OCI-LY3 (cell line): ENCODE results near the gene DNAH17.

Experiments used
- H2AFZ ChIP-seq: fragments of 200-600, 300-600 bp; shearing (Covaris generic); 2 replicates; pipeline ENCODE4 v1.6.0; 2014; ENCODE audit warnings: antibody characterized with exemption, low read depth, low read length
- H3K27ac ChIP-seq: fragments of 200-600, 300-600 bp; sonication (generic); 2 replicates; pipeline ENCODE4 v1.5.1; 2014; ENCODE audit warnings: mild to moderate bottlenecking, low read length, moderate library complexity, mixed read lengths
- H3K27me3 ChIP-seq: fragments of 200-600, 300-600 bp; sonication (generic); 2 replicates; pipeline ENCODE4 v1.6.1; 2014; ENCODE audit warnings: low read depth, low read length, mixed read lengths
- H3K36me3 ChIP-seq: fragments of 200-600, 300-600 bp; sonication (generic); replicated peaks from 2 replicates; pipeline ENCODE3; 2014; ENCODE audit warnings: low read depth, low read length, mixed read lengths
- H3K4me1 ChIP-seq: fragments of 300-600, 200-600 bp; sonication (generic); 2 replicates; pipeline ENCODE4 v1.6.1; 2014; ENCODE audit warnings: low read length, mixed read lengths
- H3K4me2 ChIP-seq: fragments of 200-600, 300-600 bp; sonication (generic); 2 replicates; pipeline ENCODE4 v1.6.1; 2014; ENCODE audit warnings: low read length, mixed read lengths
- H3K4me3 ChIP-seq: fragments of 300-600, 200-600 bp; sonication (generic); 2 replicates; pipeline ENCODE4 v1.5.1; 2014; ENCODE audit warnings: antibody characterized with exemption, mild to moderate bottlenecking, low read length, moderate library complexity
- H3K79me2 ChIP-seq: fragments of 300-600, 200-600 bp; shearing (Covaris generic); 2 replicates; pipeline ENCODE4 v1.6.1; 2014; ENCODE audit warnings: mild to moderate bottlenecking, low read length, mixed read lengths
- H3K9ac ChIP-seq: fragments of 300-600, 200-600 bp; shearing (Covaris generic); 2 replicates; pipeline ENCODE4 v1.6.0; 2014; ENCODE audit warnings: mild to moderate bottlenecking, low read length, moderate library complexity
- H3K9me3 ChIP-seq: fragments of 200-600, 300-600 bp; shearing (Covaris generic); 2 replicates; pipeline ENCODE4 v1.6.1; 2014; ENCODE audit warnings: low read length, mixed read lengths; ENCODE audit not compliant: insufficient read depth
- H4K20me1 ChIP-seq: fragments of 200-600, 300-600 bp; sonication (generic); 2 replicates; pipeline ENCODE4 v1.6.1; 2016; ENCODE audit warnings: low read length, mixed read lengths; ENCODE audit not compliant: insufficient read depth
- EZH2phosphoT487 ChIP-seq: fragments of 200-600 bp; shearing (Covaris generic); IDR thresholded peaks from 2 replicates; pipeline ENCODE4 v1.6.1; 2018; ENCODE audit warnings: antibody characterized with exemption, mixed run types, low read depth
- TF ChIP-seq, protein P1 (sequence below): fragments of 200-600, 300-600 bp; sonication (generic); IDR thresholded peaks from 2 replicates; pipeline ENCODE4 v1.5.1; 2014; ENCODE audit warnings: antibody characterized with exemption, low read length, low read depth

Gene DNAH17

DNA sequence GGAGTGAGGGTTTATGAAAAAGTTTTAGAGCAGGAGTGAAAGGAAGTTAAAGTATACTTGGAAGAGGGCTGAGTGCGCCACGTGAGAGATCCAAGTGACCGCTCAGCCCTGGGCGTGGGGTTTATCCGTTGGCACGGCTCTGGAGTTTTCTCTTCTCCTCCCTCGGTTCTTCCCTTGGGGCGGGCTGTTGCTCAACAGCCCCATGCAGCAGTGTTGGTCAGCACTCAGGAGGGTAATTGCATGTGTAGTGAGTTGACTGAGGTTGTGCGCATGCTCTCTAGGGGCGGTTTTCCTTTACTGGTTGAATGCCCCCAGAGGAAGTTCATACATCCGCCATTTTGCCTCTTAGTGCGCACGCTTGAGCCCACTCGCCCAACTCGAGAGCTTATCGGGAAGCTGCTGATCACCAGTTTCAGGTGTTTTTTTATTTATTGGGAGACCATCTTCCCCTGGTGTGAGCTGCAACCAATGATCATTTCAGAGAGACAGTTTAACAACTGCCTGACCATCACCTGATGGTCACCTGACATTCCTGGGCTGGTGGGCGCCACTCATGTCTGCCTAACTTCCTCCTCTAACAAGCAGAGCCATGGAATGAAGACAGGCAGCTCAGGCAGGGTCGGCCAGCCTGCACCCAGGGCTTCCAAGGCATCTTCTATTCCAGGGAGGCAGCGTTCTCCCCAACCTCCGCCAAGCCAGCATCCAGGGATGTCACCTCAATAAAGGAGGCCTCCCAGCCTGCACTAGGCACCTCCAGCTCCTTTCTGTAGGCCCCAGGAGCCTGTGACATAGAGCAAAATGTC is 41.3 kb upstream of the DNAH17 start:
- H3K79me2 ChIP-seq = no peaks in the 10 kb centered on the region
- H3K4me1 ChIP-seq = no peaks in the 10 kb centered on the region
- no peaks in the 10 kb centered on the region for H3K9me3 ChIP-seq
- H3K36me3 ChIP-seq = no peaks in the 10 kb centered on the region
- no peak overlapping the region for H2AFZ ChIP-seq
- H3K4me2 ChIP-seq = no peak overlapping the region
- no peak for TF ChIP-seq EZH2phosphoT487
- TF ChIP-seq, protein P1, sequence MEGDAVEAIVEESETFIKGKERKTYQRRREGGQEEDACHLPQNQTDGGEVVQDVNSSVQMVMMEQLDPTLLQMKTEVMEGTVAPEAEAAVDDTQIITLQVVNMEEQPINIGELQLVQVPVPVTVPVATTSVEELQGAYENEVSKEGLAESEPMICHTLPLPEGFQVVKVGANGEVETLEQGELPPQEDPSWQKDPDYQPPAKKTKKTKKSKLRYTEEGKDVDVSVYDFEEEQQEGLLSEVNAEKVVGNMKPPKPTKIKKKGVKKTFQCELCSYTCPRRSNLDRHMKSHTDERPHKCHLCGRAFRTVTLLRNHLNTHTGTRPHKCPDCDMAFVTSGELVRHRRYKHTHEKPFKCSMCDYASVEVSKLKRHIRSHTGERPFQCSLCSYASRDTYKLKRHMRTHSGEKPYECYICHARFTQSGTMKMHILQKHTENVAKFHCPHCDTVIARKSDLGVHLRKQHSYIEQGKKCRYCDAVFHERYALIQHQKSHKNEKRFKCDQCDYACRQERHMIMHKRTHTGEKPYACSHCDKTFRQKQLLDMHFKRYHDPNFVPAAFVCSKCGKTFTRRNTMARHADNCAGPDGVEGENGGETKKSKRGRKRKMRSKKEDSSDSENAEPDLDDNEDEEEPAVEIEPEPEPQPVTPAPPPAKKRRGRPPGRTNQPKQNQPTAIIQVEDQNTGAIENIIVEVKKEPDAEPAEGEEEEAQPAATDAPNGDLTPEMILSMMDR = no peak
- H3K27ac ChIP-seq = no peak overlapping the region
- no peak overlapping the region for H3K9ac ChIP-seq
- no peaks in the 10 kb centered on the region for H3K27me3 ChIP-seq
- no peaks in the 10 kb centered on the region for H4K20me1 ChIP-seq
- no peak overlapping the region for H3K4me3 ChIP-seq

DNA sequence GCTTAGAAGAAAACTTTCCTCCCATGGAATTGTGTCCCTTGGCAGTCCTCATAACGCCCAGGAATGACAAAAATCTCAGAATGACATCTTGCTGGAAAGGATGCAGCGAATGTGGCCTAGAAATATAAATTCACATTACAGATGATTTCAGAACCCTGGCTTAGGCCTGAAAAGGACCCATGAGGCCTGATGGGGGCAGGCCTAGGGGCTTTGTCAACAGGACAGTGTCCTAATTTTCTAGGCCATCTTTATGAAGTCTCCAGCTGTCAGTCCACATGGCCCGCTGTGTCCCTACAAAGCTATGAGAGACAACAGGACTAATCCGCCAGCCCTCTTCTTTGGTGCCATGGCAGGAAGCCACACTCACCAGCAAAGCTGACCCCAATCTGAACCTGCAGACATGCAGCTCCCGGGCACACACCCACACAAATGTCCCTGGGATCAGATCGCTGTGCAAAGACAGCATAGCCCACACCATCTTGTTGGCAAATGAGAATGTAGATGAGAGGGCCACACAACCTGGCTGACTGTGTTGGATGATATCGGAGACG is 40.4 kb upstream of the DNAH17 start:
- Histone ChIP-seq H3K4me2 (no peak overlapping the region), H3K27me3 (no peaks in the 10 kb centered on the region), H3K79me2 (no peaks in the 10 kb centered on the region), H3K4me1 (no peaks in the 10 kb centered on the region), H3K27ac (no peak overlapping the region), H2AFZ (no peak overlapping the region), H3K9ac (no peak overlapping the region), H3K4me3 (no peak overlapping the region), H4K20me1 (no peaks in the 10 kb centered on the region), H3K9me3 (no peaks in the 10 kb centered on the region), H3K36me3 (no peaks in the 10 kb centered on the region)
- TF ChIP-seq EZH2phosphoT487 = no peak

DNA sequence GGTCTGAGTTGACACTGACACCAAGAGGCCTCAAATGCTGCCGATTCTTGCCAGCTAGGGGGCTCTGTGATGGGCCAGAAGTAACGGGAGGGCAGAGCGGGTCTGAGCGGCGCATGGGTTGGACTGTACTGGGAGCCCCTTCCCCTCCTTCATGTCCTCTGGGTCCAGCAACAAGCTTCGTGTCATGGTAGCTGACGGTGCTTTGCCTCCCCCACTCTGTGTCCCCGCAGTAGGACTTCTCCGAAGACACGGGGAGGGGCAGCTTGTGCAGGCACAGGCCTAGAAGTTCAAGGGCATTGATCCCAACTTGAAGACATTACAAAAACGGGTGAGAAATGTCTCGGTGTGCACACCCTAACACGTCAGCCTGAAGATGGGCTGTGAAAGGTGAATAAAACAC is 39.8 kb upstream of the DNAH17 start:
- Histone ChIP-seq H3K4me1 (no peaks in the 10 kb centered on the region), H2AFZ (no peak overlapping the region), H3K4me2 (no peak overlapping the region), H3K27ac (no peak overlapping the region), H3K36me3 (no peaks in the 10 kb centered on the region), H3K27me3 (no peaks in the 10 kb centered on the region), H3K79me2 (no peaks in the 10 kb centered on the region), H3K9me3 (no peaks in the 10 kb centered on the region), H4K20me1 (no peaks in the 10 kb centered on the region), H3K4me3 (no peak overlapping the region), H3K9ac (no peak overlapping the region)
- TF ChIP-seq EZH2phosphoT487 = no peak
- TF ChIP-seq, protein P1 = no peak

DNA sequence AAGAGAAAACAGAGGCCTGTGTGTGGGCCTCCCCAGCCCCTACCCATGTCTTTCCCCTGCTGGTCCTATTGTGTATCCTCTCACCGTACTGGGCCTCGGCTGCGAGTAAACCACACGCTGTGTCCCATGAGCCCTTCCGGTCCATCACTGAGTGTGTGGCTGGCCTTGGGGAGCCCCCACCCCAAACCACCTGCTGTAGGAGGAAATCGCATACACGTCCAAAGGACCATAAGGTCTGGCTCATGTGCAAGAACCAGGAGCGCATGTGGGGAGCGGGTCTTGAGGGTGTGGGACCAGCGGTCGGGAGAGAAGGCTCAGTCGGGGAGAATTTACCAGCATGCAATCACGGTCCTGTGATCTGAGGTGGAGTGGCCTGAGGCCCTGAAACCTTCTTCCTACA is 38.4 kb upstream of the DNAH17 start:
- TF ChIP-seq, protein P1 = no peak
- Histone ChIP-seq H3K9ac (no peak overlapping the region), H3K9me3 (no peaks in the 10 kb centered on the region), H3K27ac (no peak overlapping the region), H3K27me3 (0 out of 2 replicates have a peak, but pooled peaks cover 2% of the 10 kb centered on the region), H3K4me3 (no peak overlapping the region), H3K36me3 (no peaks in the 10 kb centered on the region), H2AFZ (no peak overlapping the region), H3K4me2 (no peak overlapping the region), H4K20me1 (no peaks in the 10 kb centered on the region), H3K4me1 (no peaks in the 10 kb centered on the region), H3K79me2 (no peaks in the 10 kb centered on the region)
